ENCODE measurements around the gene GARIN1A. TPM values are rescaled to one million over a fixed set of nuclear protein-coding genes. Genes with fewer than 3 reads are reported as not detected.
"Not testable (repeated sequence)": the region's sequence is repeated elsewhere in the genome, so short reads cannot be mapped to it uniquely, and the experiment has no call there.

Gene GARIN1A
- total RNA-seq, 1 donor from 2014 or later = 0.53 TPM

DNA sequence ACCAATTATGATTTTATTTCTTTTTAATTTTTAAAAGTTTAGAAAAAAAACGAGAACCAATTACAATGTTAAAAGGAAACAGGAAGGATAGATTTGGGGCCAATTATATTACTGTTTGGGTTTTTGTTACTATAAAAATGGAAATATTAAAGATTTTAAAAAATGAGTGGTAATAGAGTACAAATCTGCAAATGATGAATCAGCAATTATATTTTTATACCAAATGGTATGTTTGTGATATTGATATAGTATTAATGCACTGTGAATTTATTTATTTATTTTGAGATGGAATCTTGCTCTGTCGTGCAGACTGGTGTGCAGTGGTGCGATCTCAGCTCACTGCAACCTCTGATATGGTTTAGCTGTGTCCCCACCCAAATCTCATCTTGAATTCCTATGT lies 11.5 kb upstream of the GARIN1A start:
- intact Hi-C loops (cut with DNase I) = no loop called here
- Histone ChIP-seq H3K36me3 (peaks cover 0 to 3% of the 10 kb centered on the region in 2 donors), H3K9me3 (peaks cover 0 to 10% of the 10 kb centered on the region in 2 donors), H3K4me1 (no peaks in the 10 kb centered on the region), H3K27me3 (no peaks in the 10 kb centered on the region), H3K4me3 (no peak overlapping the region), H3K27ac (no peak overlapping the region)
- TF ChIP-seq, protein P1, sequence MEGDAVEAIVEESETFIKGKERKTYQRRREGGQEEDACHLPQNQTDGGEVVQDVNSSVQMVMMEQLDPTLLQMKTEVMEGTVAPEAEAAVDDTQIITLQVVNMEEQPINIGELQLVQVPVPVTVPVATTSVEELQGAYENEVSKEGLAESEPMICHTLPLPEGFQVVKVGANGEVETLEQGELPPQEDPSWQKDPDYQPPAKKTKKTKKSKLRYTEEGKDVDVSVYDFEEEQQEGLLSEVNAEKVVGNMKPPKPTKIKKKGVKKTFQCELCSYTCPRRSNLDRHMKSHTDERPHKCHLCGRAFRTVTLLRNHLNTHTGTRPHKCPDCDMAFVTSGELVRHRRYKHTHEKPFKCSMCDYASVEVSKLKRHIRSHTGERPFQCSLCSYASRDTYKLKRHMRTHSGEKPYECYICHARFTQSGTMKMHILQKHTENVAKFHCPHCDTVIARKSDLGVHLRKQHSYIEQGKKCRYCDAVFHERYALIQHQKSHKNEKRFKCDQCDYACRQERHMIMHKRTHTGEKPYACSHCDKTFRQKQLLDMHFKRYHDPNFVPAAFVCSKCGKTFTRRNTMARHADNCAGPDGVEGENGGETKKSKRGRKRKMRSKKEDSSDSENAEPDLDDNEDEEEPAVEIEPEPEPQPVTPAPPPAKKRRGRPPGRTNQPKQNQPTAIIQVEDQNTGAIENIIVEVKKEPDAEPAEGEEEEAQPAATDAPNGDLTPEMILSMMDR (IDR thresholded peaks at IDR 0.05) = no peak
- no peak for DNase-seq (ENCODE audit: low spot score in 2 of 2)

DNA sequence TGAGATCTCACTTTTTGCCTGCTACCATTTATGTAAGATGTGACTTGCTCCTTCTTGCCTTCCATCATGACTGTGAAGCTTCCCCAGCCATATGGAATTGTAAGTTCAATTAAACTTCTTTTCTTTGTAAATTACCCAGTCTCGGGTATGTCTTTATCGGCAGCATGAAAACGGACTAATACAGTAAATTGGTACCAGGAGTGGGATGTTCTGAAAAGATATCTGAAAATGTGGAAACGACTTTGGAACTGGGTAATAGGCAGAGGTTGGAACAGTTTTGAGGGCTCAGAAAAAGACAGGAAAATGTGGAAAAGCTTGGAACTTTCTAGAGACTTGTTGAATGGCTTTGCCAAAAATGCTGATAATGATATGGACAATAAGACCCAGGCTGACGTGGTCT lies 10.6 kb upstream of the GARIN1A start:
- no peaks in the 10 kb centered on the region for H3K27me3 ChIP-seq
- intact Hi-C loops (cut with DNase I) = no loop called here
- peaks cover 0 to 3% of the 10 kb centered on the region in 2 donors for H3K36me3 ChIP-seq
- H3K9me3 ChIP-seq = peaks cover 0 to 10% of the 10 kb centered on the region in 2 donors
- H3K4me3 ChIP-seq = no peak overlapping the region
- H3K4me1 ChIP-seq = no peaks in the 10 kb centered on the region
- TF ChIP-seq, protein P1 (IDR thresholded peaks at IDR 0.05) = no peak
- DNase-seq (ENCODE audit: low spot score in 2 of 2) = no peak
- H3K27ac ChIP-seq = no peak overlapping the region

DNA sequence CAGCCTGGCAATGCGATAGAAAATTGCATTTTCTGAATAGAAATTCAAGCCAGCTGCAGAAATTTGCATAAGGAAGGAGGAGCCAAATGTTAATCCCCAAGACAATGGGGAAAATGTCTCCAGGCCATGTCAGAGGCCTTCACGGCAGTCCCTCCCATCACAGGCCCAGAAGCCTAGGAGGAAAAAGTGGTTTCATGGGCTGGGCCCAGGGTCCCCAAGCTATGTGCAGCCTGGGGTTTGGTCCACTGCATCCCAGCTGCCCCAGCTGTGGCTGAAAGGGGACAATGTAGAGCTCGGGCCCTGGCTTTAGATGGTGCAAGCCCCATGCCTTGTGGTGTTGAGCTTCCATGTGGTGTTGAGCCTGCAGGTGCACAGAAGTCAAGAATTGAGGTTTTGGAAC lies 10.0 kb upstream of the GARIN1A start:
- intact Hi-C loops (cut with DNase I) = no loop called here
- Histone ChIP-seq H3K36me3 (peaks cover 0 to 3% of the 10 kb centered on the region in 2 donors), H3K27ac (no peak overlapping the region), H3K9me3 (peaks cover 0 to 10% of the 10 kb centered on the region in 2 donors), H3K4me1 (no peaks in the 10 kb centered on the region), H3K27me3 (no peaks in the 10 kb centered on the region), H3K4me3 (no peak overlapping the region)
- DNase-seq (ENCODE audit: low spot score in 2 of 2) = no peak
- TF ChIP-seq, protein P1 (IDR thresholded peaks at IDR 0.05) = no peak

DNA sequence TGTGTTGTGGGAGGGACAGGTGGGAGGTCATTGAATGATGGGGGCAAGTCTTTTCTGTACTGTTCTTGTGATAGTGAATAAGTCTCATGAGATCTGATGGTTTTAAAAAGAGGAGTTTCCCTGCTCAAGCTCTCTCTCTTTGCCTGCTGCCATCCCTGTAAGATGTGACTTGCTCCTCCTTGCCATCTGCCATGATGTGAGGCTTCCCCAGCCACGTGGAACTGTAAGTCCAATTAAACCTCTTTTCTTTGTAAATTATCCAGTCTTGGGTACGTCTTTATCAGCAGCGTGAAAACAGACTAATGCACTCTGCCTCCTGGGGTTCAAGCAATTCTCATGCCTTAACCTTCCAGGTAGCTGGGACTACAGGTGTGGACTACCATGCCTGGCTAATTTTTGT lies 8.9 kb upstream of the GARIN1A start:
- intact Hi-C loops (cut with DNase I); H3K4me1 ChIP-seq; H3K36me3 ChIP-seq; H3K27me3 ChIP-seq; DNase-seq (ENCODE audit: low spot score in 2 of 2); H3K4me3 ChIP-seq; H3K27ac ChIP-seq: not testable (repeated sequence)
- H3K9me3 ChIP-seq = peaks cover 0 to 10% of the 10 kb centered on the region in 2 donors

DNA sequence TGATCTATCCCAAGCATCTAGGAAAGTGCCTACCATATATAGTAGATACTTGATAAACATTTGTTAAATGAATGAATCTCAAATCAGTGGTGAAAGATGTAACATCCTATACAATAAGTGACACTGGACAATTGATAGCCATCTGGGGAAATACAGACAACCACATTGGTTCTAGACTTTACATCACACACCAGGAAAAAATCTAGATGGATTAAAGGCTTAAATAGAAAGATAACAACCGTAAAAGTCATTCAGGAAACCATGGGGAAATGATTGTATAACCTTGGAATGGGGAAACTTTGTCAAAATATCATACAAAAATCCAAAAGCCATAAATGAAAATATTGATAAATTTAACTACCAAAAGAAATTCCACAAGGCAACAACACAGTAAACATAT lies 7.0 kb upstream of the GARIN1A start:
- Histone ChIP-seq H3K4me3 (no peak overlapping the region), H3K4me1 (no peaks in the 10 kb centered on the region), H3K27ac (no peak overlapping the region), H3K27me3 (no peaks in the 10 kb centered on the region), H3K36me3 (peaks cover 0 to 3% of the 10 kb centered on the region in 2 donors), H3K9me3 (peaks cover 0 to 10% of the 10 kb centered on the region in 2 donors)
- intact Hi-C loops (cut with DNase I) = no loop called here
- TF ChIP-seq, protein P1 (IDR thresholded peaks at IDR 0.05) = no peak
- DNase-seq (ENCODE audit: low spot score in 2 of 2) = no peak

DNA sequence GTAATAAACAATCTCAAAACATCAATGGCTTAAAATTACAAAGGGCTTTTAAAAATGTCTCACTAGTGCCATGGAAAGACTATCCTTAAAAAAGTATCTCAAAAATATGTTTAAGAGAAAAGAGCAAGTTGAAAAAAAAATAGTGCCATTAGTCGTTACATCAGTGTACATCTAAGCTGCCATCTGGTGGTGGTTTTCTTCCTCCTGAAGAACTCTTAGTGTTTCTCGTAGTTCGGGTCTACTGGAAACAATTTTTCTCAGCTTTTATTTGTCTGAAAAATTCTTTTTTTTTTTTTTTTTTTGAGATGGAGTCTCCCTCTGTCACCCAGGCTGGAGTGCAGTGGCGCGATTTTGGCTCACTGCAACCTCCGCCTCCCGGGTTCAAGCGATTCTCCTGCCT lies 5.9 kb upstream of the GARIN1A start:
- Histone ChIP-seq H3K4me3 (no peak overlapping the region), H3K4me1 (no peaks in the 10 kb centered on the region), H3K27ac (no peak overlapping the region), H3K27me3 (no peaks in the 10 kb centered on the region), H3K36me3 (peaks cover 0 to 3% of the 10 kb centered on the region in 2 donors), H3K9me3 (peaks cover 0 to 10% of the 10 kb centered on the region in 2 donors)
- TF ChIP-seq, protein P1 (IDR thresholded peaks at IDR 0.05) = no peak
- intact Hi-C loops (cut with DNase I) = no loop called here
- no peak for DNase-seq (ENCODE audit: low spot score in 2 of 2)
